HG03064 (cell line): ENCODE data around the gene MYO1H.

Experiments
- ATAC-seq: cut with Tn5 transposase; IDR thresholded peaks from one replicate; pipeline ENCODE4 v1.9.1; 2021; ENCODE audit warnings: low read depth; ENCODE audit not compliant: unreplicated experiment

Gene MYO1H

DNA sequence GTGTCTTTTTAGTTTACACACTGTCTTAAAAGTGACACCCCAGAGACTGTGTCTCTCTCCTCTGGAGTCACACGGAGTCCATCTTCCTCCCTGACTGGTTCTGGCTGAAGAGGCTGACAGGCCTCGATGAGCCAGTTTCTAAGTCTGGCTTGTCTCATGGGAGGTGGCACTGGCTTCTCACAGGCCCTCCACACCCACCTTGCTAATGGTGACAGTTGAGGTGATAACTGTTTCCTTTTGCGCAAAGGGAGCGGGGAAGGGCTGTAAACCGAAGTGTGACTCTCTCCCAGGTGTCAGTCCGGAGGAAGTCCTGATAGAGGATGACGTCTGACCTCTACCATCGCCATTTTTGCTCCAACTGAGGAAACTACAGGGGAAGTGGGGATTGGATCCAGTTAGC, 99.2 kb downstream of the MYO1H start:
- no peak for ATAC-seq

DNA sequence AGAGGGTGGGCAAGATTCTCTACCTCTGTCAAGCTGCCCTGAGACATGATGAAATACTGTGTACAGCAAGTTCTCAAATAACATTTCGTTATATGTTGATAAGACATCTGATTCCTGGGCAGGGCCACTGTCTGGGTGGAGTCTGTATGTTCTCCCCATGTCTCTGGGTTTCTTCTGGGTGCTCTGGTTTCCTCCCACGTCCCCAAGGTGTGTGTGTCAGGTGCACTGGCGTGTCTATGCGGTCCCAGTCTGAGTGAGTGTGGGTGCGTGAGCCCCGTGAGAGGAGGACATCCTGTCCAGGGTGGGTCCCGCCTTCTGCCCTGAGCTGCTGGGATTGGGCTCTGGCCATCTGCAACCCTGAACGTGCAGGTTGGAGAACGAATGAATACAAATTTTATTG, 99.8 kb downstream of the MYO1H start:
- no peak for ATAC-seq

- ATAC-seq: no peak
Observed at GRCh38 chr12:109448272-109448671, 100.6 kb downstream of the MYO1H start.

DNA sequence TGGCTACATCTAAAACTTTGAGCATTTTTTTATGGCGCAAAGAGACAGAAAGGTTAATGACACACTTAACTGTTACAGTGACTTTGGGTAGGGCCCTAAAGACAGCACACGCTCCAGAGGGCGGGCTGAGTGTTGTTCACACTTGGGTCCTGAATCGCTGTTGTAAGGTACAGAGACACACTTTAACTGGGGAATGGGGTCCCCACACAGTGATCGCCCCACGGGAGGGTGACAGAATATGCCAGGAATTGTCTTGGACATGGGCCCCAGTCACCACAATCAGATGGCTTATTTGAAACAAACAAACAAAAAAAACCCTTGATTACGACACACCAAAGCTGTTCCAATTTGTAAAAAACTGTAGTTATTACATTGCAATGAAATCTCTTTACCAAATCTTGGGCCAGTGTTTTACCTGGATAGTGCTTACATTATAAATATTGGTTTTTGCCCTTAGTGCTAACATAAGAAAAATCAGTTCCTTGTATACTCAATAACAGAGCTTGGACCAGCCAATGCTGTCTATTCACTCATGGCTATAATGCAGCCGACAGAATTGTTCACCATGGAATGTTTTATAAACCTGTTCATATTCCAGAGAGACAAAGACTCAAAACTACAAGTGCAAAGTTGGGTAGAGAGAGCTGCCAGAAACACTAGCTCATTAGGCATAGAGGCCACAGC, 101.1 kb downstream of the MYO1H start:
- ATAC-seq: no peak

GRCh38 chr12:109449845-109450532, 102.3 kb downstream of the MYO1H start:
- ATAC-seq: no peak

DNA sequence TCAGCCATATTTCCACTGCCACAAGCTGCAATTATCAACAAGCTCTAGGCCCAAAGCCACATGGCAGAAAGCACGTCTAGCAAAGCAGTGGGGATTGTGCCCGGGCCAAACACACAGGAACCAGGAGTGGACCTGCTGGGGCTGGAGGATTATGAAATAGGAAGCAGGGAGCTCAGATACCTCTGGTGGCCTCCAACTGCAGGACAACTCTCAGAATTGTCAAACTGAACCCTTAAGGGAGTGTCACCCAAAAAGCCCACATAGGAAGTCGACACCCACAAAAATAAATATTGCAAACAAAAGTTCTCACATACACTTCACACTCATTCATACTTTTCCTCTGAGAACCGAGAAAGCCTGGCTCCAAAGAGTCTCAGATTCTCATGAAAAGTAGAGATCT, 103.3 kb downstream of the MYO1H start:
- no peak for ATAC-seq

DNA sequence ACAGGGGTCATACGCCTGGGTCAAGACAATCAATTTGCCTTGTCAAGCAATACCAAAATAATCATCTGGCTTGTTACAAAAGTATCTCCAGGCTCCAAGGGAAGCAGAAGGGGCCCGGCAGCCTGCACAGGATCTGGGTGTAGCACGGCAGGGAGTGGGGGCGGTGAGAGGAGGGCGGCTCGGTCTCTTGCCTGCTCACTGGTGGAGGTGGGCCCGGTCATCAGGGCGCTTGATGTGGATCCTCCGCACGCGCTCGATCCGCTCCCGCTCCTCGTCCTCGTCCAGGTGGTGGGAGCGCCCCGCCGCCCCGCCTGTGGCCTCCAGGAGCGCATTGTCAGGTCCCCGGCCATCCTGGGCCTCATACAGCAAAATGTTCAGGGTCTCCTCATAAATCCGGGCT, 103.7 kb downstream of the MYO1H start:
- ATAC-seq: no peak

GRCh38 chr12:109452489-109452888, 104.8 kb downstream of the MYO1H start:
- no peak for ATAC-seq

DNA sequence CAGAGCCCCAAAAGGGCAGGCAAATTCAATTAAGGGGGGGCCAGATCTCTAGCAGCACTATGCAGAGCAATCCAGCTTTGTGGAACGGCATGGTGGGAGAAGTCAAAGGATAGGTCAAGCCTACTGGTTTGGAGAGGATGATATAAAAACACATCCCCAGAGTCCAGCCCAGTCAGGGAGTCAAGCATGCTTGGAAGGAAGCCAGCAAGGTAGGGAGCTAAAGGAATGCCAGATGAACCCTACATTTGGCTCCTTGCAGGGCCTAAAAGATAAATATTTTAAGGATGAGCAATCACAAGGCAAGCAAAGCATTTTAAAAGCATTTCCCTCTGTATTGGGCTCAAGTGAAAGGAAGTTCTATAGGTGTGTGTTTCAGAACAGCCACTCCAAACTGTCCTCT, 108.0 kb downstream of the MYO1H start:
- ATAC-seq: no peak

DNA sequence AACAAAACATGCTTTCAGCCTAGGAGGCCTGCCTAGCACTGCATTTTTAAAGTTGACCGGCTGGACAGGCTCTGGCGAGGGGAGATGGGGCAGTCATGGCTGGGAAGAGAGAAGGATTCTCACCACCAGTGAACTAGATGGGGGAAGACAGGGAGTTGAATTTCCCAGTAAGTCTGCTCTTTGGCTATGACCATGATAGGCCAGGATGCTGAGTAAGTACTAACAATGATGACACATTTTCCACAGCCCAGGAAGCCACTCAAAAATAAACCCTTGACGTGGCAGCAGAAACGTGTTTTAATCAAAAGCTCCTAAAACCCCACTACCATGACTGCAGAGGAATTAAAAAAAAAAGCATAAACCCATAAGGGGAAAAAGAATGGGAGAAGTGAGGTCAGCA, 110.4 kb downstream of the MYO1H start:
- no peak for ATAC-seq

DNA sequence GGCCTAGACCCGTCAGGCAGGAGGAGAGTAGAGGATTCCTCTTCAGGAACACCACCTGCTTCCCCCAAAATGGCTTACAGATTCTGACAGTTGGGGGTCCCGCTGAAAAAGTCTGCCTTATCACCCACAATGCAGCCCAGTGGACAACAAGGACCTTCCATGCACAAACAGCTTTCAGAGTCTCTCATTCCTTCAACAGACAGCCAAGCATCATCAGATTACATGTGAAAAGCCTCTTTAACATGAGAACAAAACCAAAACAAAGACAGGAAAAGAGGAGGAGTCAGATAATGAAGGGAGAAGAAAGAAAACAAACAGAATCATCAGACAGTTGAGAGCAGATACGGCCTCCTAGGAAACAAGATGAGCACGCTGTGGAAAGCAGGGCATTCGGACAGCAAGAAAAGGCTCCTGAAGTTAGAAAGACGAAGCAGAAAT, 111.1 kb downstream of the MYO1H start:
- ATAC-seq: no peak

GRCh38 chr12:109459247-109459646, 111.5 kb downstream of the MYO1H start:
- ATAC-seq: no peak

GRCh38 chr12:109460538-109460937, 112.8 kb downstream of the MYO1H start:
- no peak for ATAC-seq

DNA sequence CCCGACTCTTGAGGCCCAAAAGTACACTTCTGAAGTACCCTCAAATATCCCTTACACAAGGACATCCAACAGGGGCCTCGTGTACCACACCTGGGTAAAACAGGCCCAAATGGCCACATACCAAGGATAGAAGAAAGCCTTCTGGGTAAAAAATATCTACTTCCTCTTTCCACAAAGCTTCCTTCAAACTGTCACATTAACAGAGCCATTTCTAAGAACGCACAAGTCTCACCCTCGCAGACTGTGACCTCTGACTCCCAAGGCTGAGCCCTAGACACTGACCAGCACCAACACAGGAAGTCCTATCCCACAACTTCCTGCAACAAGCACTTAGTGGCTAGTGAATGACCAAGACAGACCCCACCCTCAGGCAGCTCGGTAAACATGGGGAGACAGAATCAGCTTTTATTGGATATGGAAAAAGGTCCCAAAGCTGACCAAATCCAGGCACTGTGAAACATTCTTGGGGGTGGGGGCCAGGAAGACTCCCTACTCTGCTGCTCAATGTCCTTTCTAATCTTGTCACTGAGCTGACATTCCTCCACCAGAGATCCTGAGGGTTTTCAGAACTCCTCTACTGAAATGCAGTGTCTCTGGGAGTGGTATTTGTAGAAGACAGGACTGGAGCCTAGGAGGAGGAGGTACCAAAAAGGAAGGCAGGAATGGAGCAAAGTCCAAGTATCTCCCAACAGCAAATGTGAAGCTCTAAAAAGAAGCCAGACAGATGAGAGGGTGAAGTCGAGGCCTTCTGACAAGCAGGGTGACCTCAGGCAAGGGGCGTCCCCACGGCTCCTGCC, 113.5 kb downstream of the MYO1H start:
- ATAC-seq: no peak

DNA sequence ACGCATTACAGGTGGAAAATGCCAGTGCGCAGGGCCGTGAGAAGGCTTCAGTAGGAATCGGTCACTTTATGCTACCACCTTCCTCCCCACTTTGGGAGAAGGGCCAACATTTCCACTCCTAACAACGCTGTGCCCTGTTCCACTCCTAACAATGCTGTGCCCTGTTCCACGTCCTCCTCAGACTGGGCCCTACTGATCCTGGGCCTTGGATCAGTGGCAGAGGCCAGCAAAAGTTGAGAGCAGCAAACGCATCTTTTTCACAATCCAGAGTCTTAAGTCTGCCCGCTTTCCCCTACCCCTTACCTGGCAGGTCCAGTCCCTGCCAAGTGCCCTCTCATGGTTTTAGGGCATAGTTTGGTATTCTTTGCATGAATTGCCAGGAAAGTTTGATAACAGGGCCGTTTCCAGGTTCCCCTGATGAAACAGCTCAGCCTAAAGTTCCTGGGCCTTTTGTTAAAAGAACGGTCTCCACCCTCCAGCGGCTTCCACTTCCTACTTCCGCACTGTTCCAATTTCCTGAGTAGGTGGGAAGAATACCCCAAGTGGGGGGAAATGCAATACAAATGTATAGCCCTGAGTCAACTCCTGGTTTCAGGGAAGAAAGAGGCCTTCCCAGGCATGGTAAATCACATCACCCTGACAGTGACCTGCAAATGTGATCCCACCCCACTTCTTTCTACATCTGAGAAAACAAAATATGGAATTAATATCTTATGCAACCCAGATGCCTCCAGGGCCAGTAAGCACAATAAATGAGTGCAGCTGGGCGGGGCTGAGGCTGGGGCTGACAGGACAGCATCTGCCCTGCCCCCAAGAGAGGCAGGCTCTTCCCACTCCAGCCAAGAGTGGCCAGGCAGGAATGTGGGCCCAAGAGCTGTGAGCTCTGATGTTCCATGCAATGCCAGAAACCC, 114.4 kb downstream of the MYO1H start:
- ATAC-seq: no peak

DNA sequence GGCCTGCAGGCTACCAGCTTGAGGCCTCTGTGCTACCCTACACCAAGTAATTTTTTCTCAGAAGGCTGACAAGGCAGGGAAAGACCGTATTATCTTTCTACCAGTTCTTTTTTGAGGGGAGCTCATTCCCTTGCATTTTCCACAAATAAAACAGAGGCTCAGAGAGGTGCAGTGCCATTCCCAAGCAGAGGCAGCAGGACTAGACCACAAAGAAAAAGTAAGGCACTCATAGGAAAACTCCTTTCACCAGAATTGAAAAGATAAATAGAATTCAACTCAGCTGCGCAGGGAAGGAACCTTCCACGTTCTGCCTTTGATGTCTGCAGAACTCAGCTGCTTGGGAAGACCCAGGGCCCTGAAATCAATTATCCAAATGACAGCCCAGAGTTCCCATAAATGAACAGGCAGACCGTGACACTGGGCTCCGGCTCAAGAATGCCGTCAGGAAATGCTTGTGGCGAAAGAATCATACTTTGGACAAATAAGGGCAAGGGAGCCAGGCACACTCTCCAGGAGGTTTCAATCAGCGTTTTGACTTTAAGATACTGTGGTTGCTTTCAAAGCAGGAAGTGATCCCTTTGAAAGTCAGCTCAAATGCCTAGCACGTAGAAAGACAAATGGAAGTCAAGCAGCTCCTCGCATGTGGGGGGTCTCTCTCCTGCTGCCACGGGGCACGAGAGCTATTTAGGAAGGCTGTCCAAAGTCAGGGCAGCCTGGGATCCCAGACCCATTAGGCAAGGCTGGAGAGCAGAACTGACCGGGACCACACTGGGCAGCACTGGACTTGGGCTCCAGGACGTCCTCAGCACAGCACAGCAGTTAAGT, 115.4 kb downstream of the MYO1H start:
- ATAC-seq: no peak

- ATAC-seq: no peak
Observed at GRCh38 chr12:109463756-109464155, 116.1 kb downstream of the MYO1H start.

- no peak for ATAC-seq
Observed at GRCh38 chr12:109464642-109465351, 117.1 kb downstream of the MYO1H start.

GRCh38 chr12:109466305-109466704, 118.6 kb downstream of the MYO1H start:
- no peak for ATAC-seq
